Loucy (cell line): Measurements from ENCODE around the gene VCAN.

Source experiments
- CTCF ChIP-seq: fragments of 200-600 bp; sonication (generic); conservative IDR thresholded peaks from 2 replicates; pipeline ENCODE4 v1.5.1; 2014; ENCODE audit warnings: mild to moderate bottlenecking, antibody characterized with exemption, low read length
- EZH2phosphoT487 ChIP-seq: fragments of 200-600 bp; IDR thresholded peaks from 2 replicates; pipeline ENCODE4 v1.6.1; 2018; ENCODE audit warnings: antibody characterized with exemption, mild to moderate bottlenecking, moderate library complexity, borderline replicate concordance

- TF ChIP-seq CTCF: no peak
- no peak for TF ChIP-seq EZH2phosphoT487
Measured at GRCh38 chr5:83543898-83544297, 72.4 kb downstream of the VCAN start.
